Hepatocyte (in vitro differentiated cells): ENCODE measurements around the gene CADPS2.

ENCODE experiments used
- CTCF ChIP-seq: fragments of 200-600 bp; sonication (generic); IDR thresholded peaks from 2 replicates; pipeline ENCODE4 v1.5.1; 2016; ENCODE audit warnings: antibody characterized with exemption, mild to moderate bottlenecking; ENCODE audit not compliant: poor library complexity
- EZH2 ChIP-seq: fragments of 200-600 bp; sonication (generic); IDR thresholded peaks from 2 replicates; pipeline ENCODE4 v1.6.1; 2016; ENCODE audit warnings: antibody characterized with exemption, mild to moderate bottlenecking, borderline replicate concordance

GRCh38 chr7:122454776-122455507 lies 431.3 kb downstream of the CADPS2 start:
- TF ChIP-seq CTCF, result no peak
- no peak for TF ChIP-seq EZH2
